Common myeloid progenitor, CD34-positive (primary cell): ENCODE results near the gene ALPI.

ENCODE experiments used
- CTCF ChIA-PET: fragments of 350-600 bp; sonication (Branson Sonifier 250); formaldehyde crosslinking; loops from one replicate; lab custom pipeline; 2021; ENCODE audit warnings: antibody characterized with exemption; lab: Charles Lee
- POLR2A ChIA-PET: fragments of 350-600 bp; sonication (Branson Sonifier 250); formaldehyde crosslinking; loops from one replicate; lab custom pipeline; 2021; ENCODE audit warnings: antibody characterized with exemption; lab: Charles Lee
- DNase-seq, 3 donors: peaks; one replicate each; pipeline versions ENCODE4 v3.0.0 to v3.0.0-alpha.2; 2013
- H3K27ac ChIP-seq, 2 experiments: 1 replicate in 1 of 2; 2 replicates in 1 of 2; pipeline ENCODE4 v1.7.0; 2013; ENCODE audit warnings: inconsistent platforms in 2 of 2, low read length in 2 of 2, mild to moderate bottlenecking in 2 of 2, low read depth in 1 of 2, moderate library complexity in 1 of 2; ENCODE audit not compliant: severe bottlenecking in 2 of 2, insufficient read depth in 1 of 2, poor library complexity in 1 of 2
- H3K27me3 ChIP-seq, 5 experiments: replicated peaks in 2 of 5; 1 replicate in 3 of 5; 2 replicates in 2 of 5; pipeline versions ENCODE4 v1.6.1 to v1.7.0; 2013; ENCODE audit warnings: low read length in 4 of 5, mild to moderate bottlenecking in 2 of 5, moderate library complexity in 2 of 5, inconsistent platforms in 1 of 5; ENCODE audit not compliant: insufficient read depth in 5 of 5, control insufficient read depth in 4 of 5
- H3K36me3 ChIP-seq, 4 experiments: 1 replicate in 2 of 4; 2 replicates in 2 of 4; pipeline versions ENCODE4 v1.6.1 to v1.7.0; 2013; ENCODE audit warnings: low read length in 3 of 4, control low read depth in 1 of 4, mild to moderate bottlenecking in 1 of 4; ENCODE audit not compliant: control insufficient read depth in 4 of 4, insufficient read depth in 4 of 4
- H3K4me1 ChIP-seq, 4 experiments: 1 replicate in 3 of 4; 2 replicates in 1 of 4; pipeline versions ENCODE4 v1.6.1 to v1.7.1; 2013; ENCODE audit warnings: low read length in 3 of 4, mild to moderate bottlenecking in 3 of 4, control low read depth in 1 of 4, inconsistent platforms in 1 of 4, moderate library complexity in 1 of 4; ENCODE audit not compliant: control insufficient read depth in 4 of 4, insufficient read depth in 4 of 4; ENCODE audit errors: control extremely low read depth in 1 of 4
- H3K4me3 ChIP-seq, 7 experiments: 1 replicate in 4 of 7; 2 replicates in 3 of 7; pipeline versions ENCODE4 v1.5.1 to v1.7.0; 2013; ENCODE audit warnings: mild to moderate bottlenecking in 7 of 7, low read length in 6 of 7, moderate library complexity in 6 of 7, inconsistent platforms in 2 of 7, low read depth in 2 of 7, control low read depth in 1 of 7; ENCODE audit not compliant: insufficient read depth in 4 of 7, control insufficient read depth in 1 of 7; ENCODE audit errors: extremely low read depth in 1 of 7
- H3K9me3 ChIP-seq, 5 experiments: 1 replicate in 4 of 5; 2 replicates in 1 of 5; pipeline versions ENCODE4 v1.6.1 to v1.7.1; 2013; ENCODE audit warnings: low read length in 4 of 5, mild to moderate bottlenecking in 2 of 5, inconsistent platforms in 1 of 5, low read depth in 1 of 5, moderate library complexity in 1 of 5; ENCODE audit not compliant: control insufficient read depth in 4 of 5, insufficient read depth in 2 of 5; ENCODE audit errors: control extremely low read depth in 1 of 5
- WGBS: methylation state at CpG from one replicate; pipeline ENCODE4 v1.1.5; 2013; ENCODE audit not compliant: insufficient coverage; 5-methylcytosine and 5-hydroxymethylcytosine counted together

The ALPI gene

DNA sequence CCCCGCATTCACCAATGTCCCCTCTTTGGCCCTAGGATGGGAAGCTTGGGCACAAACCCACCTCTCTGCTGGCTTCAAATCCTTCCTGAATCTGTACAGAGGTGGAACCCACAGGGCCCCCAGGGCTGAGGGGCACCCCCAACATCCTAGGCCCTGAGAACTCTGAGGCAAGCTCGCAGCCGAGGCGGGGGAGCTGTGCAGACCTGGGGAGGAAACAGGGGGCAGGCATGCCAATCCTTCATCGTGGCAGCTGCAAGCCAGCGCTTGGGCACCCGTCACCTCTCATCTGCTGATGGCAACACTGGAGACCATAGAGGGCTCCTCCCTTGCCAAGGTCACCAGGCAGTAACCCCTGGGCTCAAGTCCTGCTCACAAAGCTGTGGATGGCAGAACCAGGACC is 20.8 kb downstream of the ALPI start:
- peaks cover 0 to 23% (median 14%) of the 10 kb centered on the region in 5 experiments for H3K27me3 ChIP-seq
- H3K27ac ChIP-seq, result no peak overlapping the region
- 95% methylated on average over 7 of the region's 7 CpGs for WGBS
- no peak for DNase-seq
- no peak overlapping the region for H3K4me3 ChIP-seq
- no peaks in the 10 kb centered on the region for H3K36me3 ChIP-seq
- H3K4me1 ChIP-seq, result no peaks in the 10 kb centered on the region
- POLR2A ChIA-PET, result no interaction called here
- peaks cover 0 to 8% (median 1%) of the 10 kb centered on the region in 5 experiments for H3K9me3 ChIP-seq
- CTCF ChIA-PET, result interaction anchor here (1.0 to 3.1 kb wide), 4 partner anchors 18 to 69 kb away, joined by 3 to 9 read pairs (median 4); no protein-coding TSS in a partner anchor

- ChIA-PET POLR2A (no interaction called here), CTCF (interaction anchor here (3.1 kb wide), 1 partner anchor 43 kb away, joined by 9 read pairs; no protein-coding TSS in a partner anchor)
- Histone ChIP-seq H3K9me3 (peaks cover 0 to 1% (median 0%) of the 10 kb centered on the region in 5 experiments), H3K36me3 (no peaks in the 10 kb centered on the region), H3K27me3 (peaks cover 0 to 27% (median 19%) of the 10 kb centered on the region in 5 experiments), H3K27ac (no peak overlapping the region), H3K4me1 (no peaks in the 10 kb centered on the region), H3K4me3 (no peak overlapping the region)
- over 99% methylated on average over 12 of the region's 13 CpGs for WGBS
- DNase-seq, result no peak
Observed at GRCh38 chr2:232477751-232478510, 22.0 kb downstream of the ALPI start.

- 93% methylated on average over 15 of the region's 19 CpGs for WGBS
- no peak overlapping the region for H3K4me3 ChIP-seq
- H3K4me1 ChIP-seq, result no peaks in the 10 kb centered on the region
- H3K27me3 ChIP-seq, result peaks cover 0 to 28% (median 17%) of the 10 kb centered on the region in 5 experiments
- H3K9me3 ChIP-seq, result no peaks in the 10 kb centered on the region
- H3K27ac ChIP-seq, result no peak overlapping the region
- POLR2A ChIA-PET, result no interaction called here
- CTCF ChIA-PET, result no interaction called here
- no peak for DNase-seq
- H3K36me3 ChIP-seq, result no peaks in the 10 kb centered on the region
Observed at GRCh38 chr2:232478571-232479340, 22.8 kb downstream of the ALPI start.

GRCh38 chr2:232479341-232480200 is 23.6 kb downstream of the ALPI start:
- ChIA-PET POLR2A (no interaction called here), CTCF (no interaction called here)
- Histone ChIP-seq H3K27me3 (peaks cover 0 to 29% (median 19%) of the 10 kb centered on the region in 5 experiments), H3K4me3 (no peak overlapping the region), H3K27ac (no peak overlapping the region), H3K36me3 (no peaks in the 10 kb centered on the region), H3K9me3 (no peaks in the 10 kb centered on the region), H3K4me1 (no peaks in the 10 kb centered on the region)
- no peak for DNase-seq
- 92% methylated on average over 17 of the region's 21 CpGs for WGBS

- Histone ChIP-seq H3K4me1 (peaks cover 0 to 7% (median 2%) of the 10 kb centered on the region in 4 experiments), H3K27ac (no peak overlapping the region), H3K27me3 (peaks cover 0 to 32% (median 24%) of the 10 kb centered on the region in 5 experiments), H3K9me3 (no peaks in the 10 kb centered on the region), H3K4me3 (no peak overlapping the region), H3K36me3 (no peaks in the 10 kb centered on the region)
- no peak for DNase-seq
- ChIA-PET POLR2A (no interaction called here), CTCF (no interaction called here)
- WGBS, result 93% methylated on average over 22 of the region's 26 CpGs
Observed at GRCh38 chr2:232480201-232481190, 24.5 kb downstream of the ALPI start.
